GM19025 (cell line): ENCODE measurements around the gene UBIAD1.
"Not testable (repeated sequence)": the region's sequence is repeated elsewhere in the genome, so short reads cannot be mapped to it uniquely, and the experiment has no call there.

Source experiments
- ATAC-seq: cut with Tn5 transposase; IDR thresholded peaks from one replicate; pipeline ENCODE4 v1.9.1; 2021; ENCODE audit warnings: mild to moderate bottlenecking, low read depth, moderate library complexity; ENCODE audit not compliant: unreplicated experiment

The UBIAD1 gene

GRCh38 chr1:11279152-11279551 lies 6.2 kb downstream of the UBIAD1 start:
- no peak for ATAC-seq

GRCh38 chr1:11279630-11280029 lies 6.6 kb downstream of the UBIAD1 start:
- no peak for ATAC-seq

GRCh38 chr1:11280719-11281376 lies 7.8 kb downstream of the UBIAD1 start:
- ATAC-seq = no peak

GRCh38 chr1:11281518-11282331 lies 8.7 kb downstream of the UBIAD1 start:
- ATAC-seq = no peak

GRCh38 chr1:11283151-11283550 lies 10.2 kb downstream of the UBIAD1 start:
- ATAC-seq = no peak

GRCh38 chr1:11284784-11285183 lies 11.8 kb downstream of the UBIAD1 start:
- ATAC-seq = no peak

GRCh38 chr1:11285883-11286734 lies 13.1 kb downstream of the UBIAD1 start:
- ATAC-seq = no peak

GRCh38 chr1:11286735-11287410 lies 13.9 kb downstream of the UBIAD1 start:
- no peak for ATAC-seq

- no peak for ATAC-seq
Measured at GRCh38 chr1:11289064-11289463, 16.1 kb downstream of the UBIAD1 start.

- no peak for ATAC-seq
Measured at GRCh38 chr1:11291049-11291448, 18.1 kb downstream of the UBIAD1 start.

GRCh38 chr1:11293856-11294255 lies 20.9 kb downstream of the UBIAD1 start:
- no peak for ATAC-seq

GRCh38 chr1:11294951-11295350 lies 22.0 kb downstream of the UBIAD1 start:
- ATAC-seq = no peak

GRCh38 chr1:11295905-11296304 lies 22.9 kb downstream of the UBIAD1 start:
- ATAC-seq = no peak

- not testable (repeated sequence) for ATAC-seq
Measured at GRCh38 chr1:11297774-11298173, 24.8 kb downstream of the UBIAD1 start.

- ATAC-seq = no peak
Measured at GRCh38 chr1:11298390-11299224, 25.6 kb downstream of the UBIAD1 start.

- no peak for ATAC-seq
Measured at GRCh38 chr1:11299225-11299574, 26.2 kb downstream of the UBIAD1 start.

- no peak for ATAC-seq
Measured at GRCh38 chr1:11301601-11302000, 28.6 kb downstream of the UBIAD1 start.

GRCh38 chr1:11302366-11302765 lies 29.4 kb downstream of the UBIAD1 start:
- ATAC-seq = no peak

- not testable (repeated sequence) for ATAC-seq
Measured at GRCh38 chr1:11305516-11305915, 32.5 kb downstream of the UBIAD1 start.

- no peak for ATAC-seq
Measured at GRCh38 chr1:11307852-11308251, 34.9 kb downstream of the UBIAD1 start.
